Esophagus mucosa (tissue), 1 donor: Measurements from ENCODE around the gene GRIN1. TPM values are rescaled to one million over a fixed set of nuclear protein-coding genes. Genes with fewer than 3 reads are reported as not detected.
"Not testable (repeated sequence)": the region's sequence is repeated elsewhere in the genome, so short reads cannot be mapped to it uniquely, and the experiment has no call there.

Source experiments
- ATAC-seq: fragments of 200-7000 bp; cut with Tn5 transposase; one replicate; pipeline ENCODE4 v1.9.1; 2020
- total RNA-seq: library from RNA; stranded (reverse); gene quantifications from one replicate; pipeline ENCODE4 v1.2.4, GENCODE V29; 2023
- donor health status: DM: yes; HTN: yes; CAD: no.

GRIN1 gene
- total RNA-seq, 1 donor from 2014 or later = 0.12 TPM

DNA sequence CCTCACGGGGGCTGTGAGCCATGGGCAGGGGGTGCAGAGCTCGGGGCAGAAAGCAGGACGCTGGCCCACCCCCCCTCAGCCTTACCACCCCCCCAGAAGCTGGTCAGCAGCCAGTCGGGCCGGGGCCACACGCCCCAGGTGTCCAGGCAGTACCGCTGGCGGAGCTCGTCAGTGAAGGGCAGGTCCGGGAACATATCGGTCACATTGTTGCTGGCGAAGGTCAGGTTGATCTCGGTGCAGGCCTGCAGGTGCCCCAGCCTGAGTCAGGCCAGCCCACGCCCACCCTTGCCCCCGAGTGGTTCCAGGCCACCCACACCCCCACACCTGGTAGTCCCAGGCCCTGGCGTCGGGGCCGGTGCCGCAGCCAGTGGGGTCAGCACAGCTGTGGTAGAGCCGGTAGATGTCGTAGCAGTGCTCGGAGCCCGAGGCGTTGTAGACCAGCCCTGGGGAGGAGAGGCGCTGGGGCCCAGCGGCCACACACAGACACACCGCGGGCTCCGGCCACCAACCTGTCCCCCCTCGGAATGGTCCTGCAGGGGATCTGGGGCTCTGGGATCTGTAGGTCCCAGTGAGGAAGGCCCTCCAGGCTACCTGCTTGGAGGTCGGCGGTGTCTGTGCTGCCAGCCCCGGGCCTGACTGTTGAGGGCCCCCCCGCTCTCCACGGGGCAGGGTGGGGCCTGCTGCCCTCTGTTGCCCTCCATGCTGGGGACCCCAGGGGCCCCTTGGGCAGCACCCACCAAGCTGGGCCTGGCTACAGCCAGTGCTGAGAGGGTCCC is 27.0 kb upstream of the GRIN1 start:
- ATAC-seq = no peak

DNA sequence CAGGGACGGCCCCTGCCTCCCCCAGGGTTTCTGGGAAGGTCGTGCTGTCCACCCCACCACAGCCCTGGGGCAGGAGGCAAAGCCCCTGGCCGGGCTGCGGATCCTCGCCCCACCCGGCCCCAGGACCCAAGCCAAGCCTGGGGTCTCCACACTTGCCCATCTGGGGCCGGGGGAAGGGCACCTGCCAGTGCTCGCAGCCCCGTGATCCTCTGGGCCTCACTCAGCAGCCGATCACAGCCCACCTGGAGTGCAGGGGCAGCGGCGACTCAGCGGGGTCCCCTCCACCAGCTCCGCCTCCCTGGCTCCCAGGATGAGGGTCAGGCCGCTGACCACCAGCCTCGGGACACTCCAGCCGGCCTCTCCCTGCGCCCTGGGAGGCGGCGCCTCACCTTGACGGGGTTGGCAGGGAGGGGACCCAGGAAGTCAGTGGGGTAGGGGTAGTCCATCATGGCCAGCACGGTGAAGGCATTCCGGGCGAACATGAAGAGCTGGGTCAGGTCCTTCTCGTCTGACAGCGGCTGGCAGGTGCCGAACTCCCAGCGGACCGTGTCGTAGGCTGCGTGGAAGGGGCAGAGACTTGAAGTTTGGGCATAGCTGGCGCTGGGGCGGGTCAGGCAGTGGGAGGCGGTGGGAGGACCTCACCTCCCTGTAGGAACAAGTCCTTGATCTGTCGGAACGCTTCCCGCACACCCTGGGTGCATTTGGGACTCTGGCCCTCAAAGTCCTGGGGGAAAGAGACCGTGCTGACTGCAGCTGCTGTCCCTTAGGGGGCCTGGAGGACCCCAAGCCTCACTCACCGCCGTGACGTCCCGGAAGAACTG is 26.2 kb upstream of the GRIN1 start:
- no peak for ATAC-seq

DNA sequence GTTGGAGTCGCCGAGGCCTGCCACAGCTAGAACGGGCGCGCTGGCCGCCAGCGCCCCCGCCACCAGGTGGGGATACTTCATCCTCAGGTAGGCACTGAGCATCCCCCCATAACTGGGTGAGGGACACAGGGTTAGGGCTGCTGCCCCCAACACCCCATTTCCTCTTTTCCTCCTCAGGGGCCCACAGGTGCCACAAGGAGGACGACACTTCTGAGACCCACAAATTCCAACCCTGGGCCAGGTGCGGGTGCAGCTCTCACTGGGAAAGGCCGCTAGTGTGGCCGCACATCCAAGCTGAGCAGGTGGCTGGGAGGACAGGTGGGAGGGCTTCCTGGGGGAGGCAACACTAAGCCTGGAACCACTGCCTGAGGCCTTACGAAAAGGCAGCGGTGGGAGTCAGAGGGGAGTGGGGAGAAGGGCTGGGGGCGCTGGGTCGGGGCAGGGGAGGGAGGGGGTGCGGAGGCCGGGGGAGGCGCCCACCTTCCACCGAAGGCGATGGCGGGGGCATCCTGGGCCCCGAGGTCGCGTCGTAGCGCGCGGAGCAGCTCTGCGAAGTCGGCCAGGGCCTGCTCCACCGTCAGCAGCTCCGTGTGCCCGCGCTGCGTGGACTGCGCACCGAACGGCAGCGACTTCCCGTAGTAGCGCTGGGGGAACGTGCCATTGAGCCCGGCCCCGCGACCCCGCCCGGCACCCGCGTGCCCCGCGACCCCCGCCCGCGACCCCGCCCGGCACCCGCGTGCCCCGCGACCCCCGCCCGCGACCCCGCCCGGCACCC is 25.4 kb upstream of the GRIN1 start:
- ATAC-seq = no peak

DNA sequence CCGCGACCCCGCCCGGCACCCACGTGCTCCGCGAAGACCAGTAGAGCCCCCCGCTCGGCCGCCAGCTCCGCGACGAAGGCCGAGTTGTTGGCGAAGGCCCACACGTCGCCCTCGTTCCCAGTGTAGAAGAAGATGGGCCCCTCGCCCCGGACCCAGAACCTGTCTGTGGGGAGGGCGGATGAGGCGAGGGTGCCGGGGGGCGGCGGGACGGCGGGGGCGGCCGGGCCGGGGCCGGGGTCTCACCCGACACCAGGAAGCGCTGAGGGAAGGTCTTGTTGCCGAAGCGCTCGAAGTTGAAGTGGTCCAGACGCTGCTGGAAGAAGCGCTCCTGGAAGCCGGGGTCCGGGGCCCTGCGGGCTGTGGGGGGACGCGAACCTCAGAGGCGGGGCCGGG is 24.7 kb upstream of the GRIN1 start:
- no peak for ATAC-seq

DNA sequence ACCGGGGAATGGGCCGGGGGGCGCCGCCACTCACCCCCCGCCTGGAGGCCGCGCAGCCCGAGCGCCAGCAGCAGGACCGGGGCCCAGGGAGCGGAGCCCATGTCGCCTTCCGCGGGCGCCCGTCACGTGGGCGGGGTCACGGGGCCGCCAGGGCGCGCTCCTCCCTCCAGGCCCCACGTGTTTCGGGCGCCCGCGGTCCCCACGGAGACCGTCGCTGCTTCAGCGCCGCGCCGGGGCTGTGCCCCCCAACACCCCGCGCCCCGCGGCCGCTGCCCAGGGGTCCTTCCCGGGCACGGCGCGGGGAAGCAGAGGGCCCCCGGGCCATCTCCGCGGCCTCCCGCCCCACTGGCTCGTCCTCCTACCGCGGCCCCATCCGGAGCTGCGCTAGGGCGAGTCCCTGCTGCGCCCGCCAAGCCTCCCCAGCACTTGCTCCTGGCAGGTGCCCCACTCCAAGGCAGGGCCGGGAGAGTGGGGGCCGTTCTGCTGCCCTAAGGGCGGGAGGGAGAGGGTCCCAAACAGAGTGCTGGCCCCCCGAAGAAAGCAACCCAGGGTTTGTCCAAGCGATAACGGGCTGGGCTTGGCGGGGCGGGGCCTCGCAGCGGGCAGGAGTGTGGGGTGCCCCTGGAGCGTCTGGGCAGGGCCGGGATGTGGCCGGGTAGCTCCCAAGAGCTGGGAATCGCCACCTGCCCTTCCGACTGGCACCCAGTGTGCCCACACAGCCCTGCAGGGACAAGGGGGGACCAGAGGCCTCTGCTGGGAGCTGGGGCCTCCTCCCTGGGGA is 24.2 kb upstream of the GRIN1 start, which contains the start of gene DPP7:
Gene DPP7, minus strand, starts transcription at position 121 of the 781 bp plus-strand sequence. Its CDS starts 20 bp downstream, at position 101.
- ATAC-seq = peak; percentile 75

DNA sequence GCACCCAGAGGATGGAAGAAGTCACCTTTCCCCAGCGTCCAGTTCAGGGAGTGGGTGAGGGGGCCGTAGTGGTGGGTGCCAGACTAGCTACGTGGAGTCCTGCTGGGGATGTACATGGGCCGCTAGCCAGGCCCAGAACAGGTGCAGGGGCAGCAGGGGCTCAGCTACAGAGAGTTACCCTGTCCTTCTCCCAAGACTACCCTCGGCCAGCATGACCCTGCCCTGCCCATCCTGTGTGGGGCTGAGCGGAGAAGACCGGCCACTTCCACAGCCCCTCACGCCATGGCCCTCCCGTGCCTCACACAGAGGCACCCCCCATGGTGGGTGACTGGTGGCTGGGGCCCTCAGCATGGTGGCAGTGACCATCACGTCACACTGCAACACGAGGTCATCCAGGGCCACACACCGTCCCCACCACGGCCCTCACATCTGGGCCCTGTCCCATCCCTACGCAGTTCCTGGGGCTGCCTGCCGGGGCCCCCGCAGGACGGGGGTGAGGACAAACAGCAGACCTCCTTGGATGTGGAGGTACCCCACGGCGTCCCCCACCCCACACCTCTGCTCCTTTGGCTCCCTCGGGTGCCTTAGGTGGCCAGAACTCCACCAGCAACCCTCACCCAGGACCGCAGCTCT is 23.4 kb upstream of the GRIN1 start:
- ATAC-seq = peak; percentile 4

DNA sequence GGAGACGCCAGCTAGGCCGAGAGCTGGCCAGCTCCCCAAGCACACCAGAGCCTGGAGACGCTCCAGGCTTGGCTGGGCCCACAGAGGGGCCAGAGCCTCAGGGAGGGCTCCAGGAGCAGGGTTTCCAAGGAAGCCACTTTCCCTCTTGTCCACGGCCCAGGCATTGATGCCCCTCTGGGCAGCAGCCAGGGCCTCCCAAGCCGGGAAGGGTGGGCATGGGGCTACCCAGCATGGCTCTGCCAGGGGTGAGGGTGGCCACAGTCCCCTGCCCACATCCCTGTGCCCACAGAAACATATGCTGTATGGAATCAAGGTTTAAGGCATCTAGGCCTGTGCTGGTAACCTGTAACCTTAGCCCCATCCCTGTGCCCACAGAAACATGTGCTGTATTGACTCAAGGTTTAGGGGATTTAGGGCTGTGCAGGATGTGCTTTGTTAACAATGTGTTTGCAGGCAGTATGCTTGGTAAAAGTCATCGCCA is 22.9 kb upstream of the GRIN1 start:
- ATAC-seq = no peak

DNA sequence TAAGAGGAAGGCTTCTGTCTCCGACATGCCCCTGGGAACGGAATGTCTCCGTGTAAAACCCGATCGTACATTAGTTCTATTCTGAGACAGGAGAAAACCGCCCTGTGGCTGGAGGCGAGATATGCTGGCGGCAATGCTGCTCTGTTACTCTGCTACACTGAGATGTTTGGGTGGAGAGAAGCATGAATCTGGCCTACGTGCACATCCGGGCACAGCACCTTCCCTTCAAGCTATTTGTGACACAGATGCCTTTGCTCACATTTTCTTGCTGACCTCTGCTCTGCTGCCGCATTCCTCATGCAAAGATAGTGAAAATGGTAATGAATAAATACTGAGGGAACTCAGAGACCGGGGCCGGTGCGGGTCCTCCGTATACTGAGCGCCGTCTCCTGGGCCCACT is 22.2 kb upstream of the GRIN1 start:
- ATAC-seq = no peak

DNA sequence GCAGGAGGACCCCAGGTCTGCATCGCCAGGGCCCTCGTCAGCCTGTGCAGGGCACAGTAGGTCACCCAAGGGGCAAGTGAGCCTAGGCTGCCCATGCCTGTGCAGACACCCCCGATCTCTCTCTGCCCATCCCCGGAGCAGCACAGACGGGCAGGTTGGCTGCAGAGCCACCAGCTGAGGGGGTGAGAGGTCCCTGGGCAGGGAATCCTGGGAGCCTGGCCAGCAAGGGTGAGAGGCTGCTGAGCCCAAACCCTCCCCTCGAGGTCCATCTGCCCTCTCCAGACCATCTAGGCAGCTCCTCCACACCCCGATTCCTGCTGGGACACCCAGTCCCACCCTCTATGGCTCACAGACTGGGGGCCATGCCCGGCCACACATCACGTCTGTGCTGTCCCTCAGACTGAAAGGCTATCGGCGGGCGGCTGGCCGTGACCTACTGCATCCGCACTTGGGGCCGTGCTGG is 21.7 kb upstream of the GRIN1 start:
- no peak for ATAC-seq

DNA sequence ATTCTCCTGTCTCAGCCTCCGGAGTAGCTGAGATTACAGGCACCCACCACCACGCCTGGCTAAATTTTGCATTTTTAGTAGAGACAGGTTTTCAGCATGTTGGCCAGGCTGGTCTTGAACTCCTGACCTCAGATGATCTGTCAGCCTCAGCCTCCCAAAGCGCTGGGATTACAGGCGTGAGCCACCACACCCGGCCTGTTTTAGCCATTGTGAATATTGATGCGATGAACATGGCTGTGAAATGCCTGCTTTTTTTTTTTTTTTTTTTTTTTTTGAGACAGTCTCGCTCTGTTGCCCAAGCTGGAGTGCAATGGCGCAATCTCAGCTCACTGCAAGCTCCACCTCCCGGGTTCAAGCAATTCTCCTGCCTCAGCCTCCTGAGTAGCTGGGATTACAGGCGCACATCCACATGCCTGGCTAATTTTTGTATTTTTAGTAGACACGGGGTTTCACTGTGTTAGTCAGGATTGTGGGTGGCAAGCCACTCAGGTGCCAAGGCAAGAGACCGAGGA is 20.8 kb upstream of the GRIN1 start:
- ATAC-seq = not testable (repeated sequence)

DNA sequence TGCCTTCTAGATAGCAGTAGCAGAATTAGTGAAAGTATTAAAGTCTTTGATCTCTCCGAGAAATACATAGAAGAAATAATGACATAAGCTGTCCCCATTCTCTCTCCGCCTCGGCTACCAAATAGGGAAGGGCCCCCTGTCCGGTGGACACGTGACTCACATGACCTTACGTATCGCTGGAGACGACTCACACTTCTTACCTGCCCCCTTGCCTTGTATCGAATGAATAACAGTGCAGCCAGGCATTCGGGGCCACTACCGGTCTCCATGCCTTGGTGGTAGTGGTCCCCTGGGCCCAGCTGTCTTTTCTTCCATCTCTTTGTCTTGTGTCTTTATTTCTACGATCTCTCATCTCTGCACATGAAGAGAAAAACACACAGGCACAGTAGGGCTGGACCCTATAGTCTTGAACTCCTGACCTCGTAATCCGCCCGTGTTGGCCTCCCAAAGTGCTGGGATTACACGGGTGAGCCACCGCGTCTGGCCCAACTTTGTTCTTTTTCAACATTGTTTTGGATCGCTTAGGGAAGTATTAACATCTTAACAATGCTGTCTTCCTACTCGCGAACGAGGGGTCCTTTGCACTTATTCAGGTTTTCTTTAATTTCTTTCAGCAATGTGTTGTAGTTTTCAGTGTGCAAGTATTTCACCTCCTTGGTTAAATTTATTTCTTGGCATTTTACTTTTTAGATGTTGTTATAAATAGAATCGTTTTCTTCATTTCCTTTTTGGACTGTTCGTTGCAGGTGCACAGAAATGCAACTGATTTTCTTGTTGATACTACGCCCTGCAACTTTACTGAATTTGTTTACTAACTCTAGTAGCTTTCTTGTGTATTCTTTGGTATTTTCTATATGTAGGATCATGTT is 16.8 kb upstream of the GRIN1 start:
- ATAC-seq = not testable (repeated sequence)

DNA sequence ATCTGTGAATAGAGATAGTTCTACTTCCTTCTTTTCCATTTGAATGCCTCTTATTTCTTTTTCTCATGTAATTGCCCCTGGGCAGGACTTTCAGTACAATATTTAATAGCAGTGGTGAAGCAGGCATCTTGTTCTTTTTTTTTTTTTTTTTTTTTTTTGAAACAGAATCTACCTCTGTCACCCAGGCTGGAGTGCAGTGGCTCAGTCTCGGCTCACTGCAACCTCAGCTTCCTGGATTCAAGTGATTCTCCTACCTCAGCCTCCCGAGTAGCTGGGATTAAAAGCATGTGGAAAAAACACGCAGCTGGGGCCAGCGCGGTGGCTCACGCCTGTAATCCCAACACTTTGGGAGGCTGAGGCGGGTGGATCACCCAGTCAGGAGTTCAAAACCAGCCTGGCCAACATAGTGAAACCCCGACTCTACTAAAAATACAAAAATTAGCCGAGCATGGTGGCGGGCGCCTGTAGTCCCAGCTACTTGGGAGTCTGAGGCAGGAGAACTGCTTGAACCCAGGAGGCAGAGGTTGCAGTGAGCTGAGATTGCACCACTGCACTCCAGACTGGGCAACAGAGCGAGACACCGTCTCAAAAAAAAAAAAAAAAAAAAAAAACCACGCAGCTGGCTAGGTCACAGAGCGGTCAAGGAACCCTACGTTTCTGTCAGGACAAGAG is 16.0 kb upstream of the GRIN1 start:
- not testable (repeated sequence) for ATAC-seq

DNA sequence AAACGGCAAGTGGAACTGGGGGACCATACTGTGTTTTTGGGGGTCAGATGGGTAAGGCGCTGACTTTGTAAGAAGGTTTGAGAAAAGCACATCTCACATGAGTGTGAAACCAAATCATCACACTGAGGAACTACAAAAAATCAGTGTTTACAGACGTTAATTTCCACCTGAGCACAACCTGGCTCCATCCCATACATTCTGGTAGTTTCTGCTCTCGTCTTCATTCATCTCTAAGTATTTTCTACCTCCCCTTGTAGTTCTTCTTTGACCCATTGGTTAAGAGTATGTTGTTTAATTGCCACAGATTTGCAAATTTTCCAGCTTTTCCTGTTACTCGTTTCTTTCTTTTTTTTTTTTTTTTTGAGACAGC is 15.5 kb upstream of the GRIN1 start:
- no peak for ATAC-seq

DNA sequence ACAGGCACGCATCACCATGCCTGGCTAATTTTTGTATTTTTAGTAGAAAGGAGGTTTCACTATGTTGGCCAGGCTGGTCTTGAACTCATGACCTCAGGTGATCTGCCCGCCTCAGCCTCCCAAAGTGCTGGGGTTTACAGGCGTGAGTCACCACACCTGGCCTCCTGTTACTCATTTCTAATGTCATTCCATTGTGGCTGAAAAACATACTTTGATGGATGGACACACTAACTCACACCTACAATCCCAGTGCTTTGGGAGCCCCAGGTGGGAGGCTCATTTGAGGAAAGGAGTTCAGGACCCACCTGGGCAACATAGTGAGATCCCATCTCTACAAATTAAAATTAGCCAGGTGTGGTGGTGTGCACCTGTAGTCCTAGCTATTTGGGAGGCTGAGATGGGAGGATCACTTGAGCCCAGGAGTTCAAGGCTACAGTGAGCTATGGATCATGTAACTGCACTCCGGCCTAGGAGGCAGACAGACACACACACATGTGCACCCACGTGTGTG is 14.9 kb upstream of the GRIN1 start:
- not testable (repeated sequence) for ATAC-seq

DNA sequence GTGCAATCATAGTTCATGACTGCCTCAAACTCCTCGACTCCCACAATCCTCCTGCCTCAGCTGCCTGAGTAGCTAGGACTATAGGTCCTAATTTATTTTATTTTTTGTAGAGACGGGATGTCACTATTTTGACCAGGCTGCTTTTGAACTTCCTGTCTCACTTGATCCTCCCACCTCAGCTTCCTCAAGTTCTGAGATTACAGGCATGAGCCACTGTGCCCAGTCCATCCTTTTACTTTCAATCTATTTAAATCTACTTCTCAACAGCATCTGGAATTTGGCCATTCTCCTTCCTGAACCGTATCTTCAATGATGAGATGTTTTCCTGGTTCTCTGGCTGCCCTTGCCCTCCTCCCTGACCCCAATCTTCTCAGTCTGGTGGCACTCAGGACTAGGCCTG is 12.2 kb upstream of the GRIN1 start:
- ATAC-seq = no peak

DNA sequence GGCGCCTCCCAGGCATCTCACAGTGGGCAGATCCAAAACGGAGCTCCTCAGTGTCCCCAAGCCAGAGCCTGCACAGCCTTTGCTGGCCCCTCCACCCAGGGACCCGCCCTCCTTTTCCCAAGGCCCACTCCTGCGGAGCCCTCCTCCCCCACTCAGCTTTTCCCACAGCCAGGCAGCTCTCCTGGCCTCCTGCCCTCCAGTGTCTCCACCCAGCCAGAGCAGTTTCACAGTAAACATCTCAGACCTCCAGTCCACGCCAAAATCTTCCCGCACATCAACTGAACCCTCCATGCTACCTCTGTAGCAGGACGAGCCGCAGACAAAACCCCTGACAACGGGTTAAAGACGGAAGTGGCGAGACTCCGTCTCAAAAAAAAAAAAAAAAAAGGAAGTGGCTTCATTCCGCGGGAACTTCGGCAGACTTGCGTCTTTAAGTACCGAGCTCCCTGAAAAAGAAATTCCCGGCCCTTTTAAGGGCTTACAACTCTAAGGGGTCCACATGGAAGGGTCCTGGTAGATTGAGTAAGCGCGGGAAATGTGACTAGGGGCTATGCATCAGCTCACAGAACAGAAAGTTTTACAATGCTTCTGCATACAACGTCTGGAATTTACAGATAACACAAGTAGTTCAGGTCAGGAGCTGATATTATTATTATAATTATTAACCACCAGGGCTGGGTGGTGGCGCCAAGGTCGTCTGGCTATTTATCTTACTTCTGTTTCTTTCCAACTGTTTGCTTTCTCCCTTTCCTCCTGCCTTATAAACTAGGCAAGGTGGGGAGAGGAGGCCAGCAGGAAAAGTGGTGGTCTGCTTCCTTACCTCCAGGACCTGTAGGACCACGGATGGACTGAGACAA is 11.4 kb upstream of the GRIN1 start:
- no peak for ATAC-seq

DNA sequence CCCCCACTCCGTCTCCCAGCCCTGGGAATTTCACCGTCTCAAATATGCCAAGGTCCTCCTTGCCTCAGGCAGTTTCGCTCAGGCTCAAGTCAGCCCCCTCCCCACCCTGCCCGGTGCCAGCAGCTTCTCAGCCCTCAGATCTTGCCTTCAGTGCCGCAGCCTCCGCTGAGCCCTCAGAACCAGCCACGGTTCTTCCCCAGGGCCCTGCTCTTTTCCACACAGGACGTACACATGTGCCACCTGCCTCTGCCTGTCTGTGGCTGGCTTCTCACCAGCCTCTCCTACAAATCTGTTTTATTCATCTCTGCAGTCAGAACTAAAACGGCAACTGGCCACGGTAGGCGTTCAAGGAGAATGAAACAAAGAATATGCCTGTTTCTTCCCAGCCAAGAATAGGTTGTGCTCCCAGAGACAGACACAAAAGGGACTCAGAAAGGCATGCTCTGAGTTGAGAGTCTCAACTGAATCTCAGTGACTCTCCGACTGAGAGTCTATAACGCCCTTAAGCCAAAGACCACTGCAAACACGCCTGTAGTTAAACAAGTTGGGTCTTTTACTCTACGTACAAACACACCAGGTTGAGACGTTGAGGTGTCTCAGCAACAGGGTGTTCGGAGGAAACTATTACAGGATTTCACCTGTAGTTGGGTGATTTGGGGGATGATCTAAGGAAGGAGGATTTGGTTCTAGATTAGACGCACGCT is 10.6 kb upstream of the GRIN1 start:
- no peak for ATAC-seq
